GM19099 (cell line): Measurements from ENCODE around the gene LGI4.

Source experiments
- POLR2A ChIP-seq: IDR thresholded peaks from 3 replicates; pipeline ENCODE4 v1.6.1; 2011; ENCODE audit warnings: low read depth; ENCODE audit not compliant: insufficient read length; ENCODE audit errors: extremely low read depth

Gene LGI4

GRCh38 chr19:35077411-35078223 lies 57.2 kb downstream of the LGI4 start:
- TF ChIP-seq POLR2A = no peak

- TF ChIP-seq POLR2A = no peak
These were observed 58.2 kb downstream of the LGI4 start for GRCh38 chr19:35076657-35077056.

GRCh38 chr19:35076026-35076370 lies 58.9 kb downstream of the LGI4 start:
- no peak for TF ChIP-seq POLR2A

DNA sequence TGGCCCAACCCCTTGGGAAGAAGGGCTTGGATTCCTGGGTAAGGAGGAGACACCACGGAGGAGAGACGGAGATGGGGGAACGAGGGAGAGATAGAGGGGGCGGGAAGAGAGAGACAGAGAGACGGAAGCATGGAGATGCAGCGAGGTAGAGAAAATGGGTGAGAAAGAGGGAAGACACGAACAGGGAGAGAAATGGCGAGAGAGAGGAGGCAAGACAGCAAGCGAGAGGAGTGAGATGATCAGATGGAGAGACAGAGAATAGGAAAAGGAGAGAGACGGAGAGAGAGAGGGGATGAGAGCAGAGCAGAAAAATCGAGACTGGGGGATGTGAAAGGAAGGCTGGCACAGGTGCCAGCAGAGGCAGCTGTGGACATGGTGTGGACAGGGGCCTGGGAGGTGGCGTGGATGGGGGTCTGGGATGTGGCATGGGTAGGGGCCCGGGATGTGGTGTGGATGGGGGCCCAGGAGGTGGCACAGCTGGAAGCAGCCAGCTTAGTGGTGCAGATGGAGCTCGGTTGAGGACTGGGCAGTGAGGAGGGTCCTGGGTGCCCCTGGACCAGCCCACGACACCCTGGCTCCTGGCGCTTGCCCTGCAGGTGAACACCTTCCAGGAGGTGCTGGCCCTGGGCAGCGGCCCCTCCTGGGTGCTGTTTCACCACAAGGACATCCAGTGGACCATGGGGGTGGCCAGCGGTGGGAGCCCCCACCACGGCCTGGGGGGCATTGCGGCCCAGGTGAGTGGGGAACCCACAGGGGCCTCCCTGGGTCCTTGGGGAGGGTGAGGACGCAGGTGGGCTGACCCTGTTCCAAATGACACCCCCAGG lies 59.4 kb downstream of the LGI4 start:
- TF ChIP-seq POLR2A = no peak
